GM12878 (cell line): Measurements from ENCODE around the gene GABRQ. TPM values are rescaled to one million over a fixed set of nuclear protein-coding genes. Genes with fewer than 3 reads are reported as not detected.

Experiments used
- polyA plus RNA-seq, 11 experiments: library from polyadenylated mRNA; depleted of rRNA in 4 of 11; unstranded in 6 of 11; stranded (reverse) in 5 of 11; fragments of >200 nt; fragmentation: Nextera tagmentation in 4 of 11; fragmentation: Illumina TruSeq in 1 of 11; extraction: Ambion mirVana in 4 of 11; extraction: Trizol in 1 of 11; gene quantifications; 1 replicate in 1 of 11; 2 replicates in 10 of 11; pipeline versions ENCODE4 v1.2.1 to v1.2.3, GENCODE V29; 2011 to 2016; ENCODE audit warnings: inconsistent platforms in 2 of 11, missing spikeins in 2 of 11, low read depth in 1 of 11
- total RNA-seq, 4 experiments: library from RNA; depleted of rRNA in 3 of 4; stranded (reverse); fragments of >200 nt in 3 of 4; fragmentation: Illumina TruSeq in 1 of 4; extraction: Trizol in 1 of 4; gene quantifications; 2 replicates each; pipeline versions ENCODE4 v1.2.1 to v1.2.3, GENCODE V29; 2013 to 2021

GABRQ gene
- total and polyA plus RNA-seq, 10 of the 15 experiments (the other 5 are each of a cell fraction or from before 2014, with no cell fraction given), result 0.04 TPM; not detected in 9

Other genes with a start within 250 kb of the GABRQ start
Only the 7 nearest of the 11 such genes appear.
- not detected in 2 replicates for gene MAGEA3, start 60.9 kb downstream of the GABRQ start, total RNA-seq (2014; rRNA removed)
- not detected in 2 replicates for gene MAGEA3, start 60.9 kb downstream of the GABRQ start, total RNA-seq (2014; rRNA removed; fragmentation: Illumina TruSeq; extraction: Trizol)
- gene MAGEA3, start 60.9 kb downstream of the GABRQ start, total RNA-seq (2021), result not detected in 2 replicates
- gene MAGEA3, start 60.9 kb downstream of the GABRQ start, polyA plus RNA-seq (2011; rRNA removed), result 1.4 TPM in 2 replicates
- not detected in 2 replicates for gene MAGEA3, start 60.9 kb downstream of the GABRQ start, polyA plus RNA-seq (2014; fragmentation: Illumina TruSeq; extraction: Trizol)
- gene MAGEA3, start 60.9 kb downstream of the GABRQ start, polyA plus RNA-seq (2014; fragmentation: Nextera tagmentation; extraction: Ambion mirVana), result not detected
- not detected in 2 replicates for gene MAGEA3, start 60.9 kb downstream of the GABRQ start, polyA plus RNA-seq (2014; rRNA removed)
- gene MAGEA3, start 60.9 kb downstream of the GABRQ start, polyA plus RNA-seq (2016; fragmentation: Nextera tagmentation; extraction: Ambion mirVana), result not detected
- 0.22 and 0.34 TPM in 2 replicates for gene CSAG2, start 71.4 kb downstream of the GABRQ start, total RNA-seq (2014; rRNA removed)
- gene CSAG2, start 71.4 kb downstream of the GABRQ start, total RNA-seq (2014; rRNA removed; fragmentation: Illumina TruSeq; extraction: Trizol), result not detected in 2 replicates
- gene CSAG2, start 71.4 kb downstream of the GABRQ start, total RNA-seq (2021), result not detected in 2 replicates
- gene CSAG2, start 71.4 kb downstream of the GABRQ start, polyA plus RNA-seq (2011; rRNA removed), result 0.83 TPM in 1 of 2 replicates, not detected in the other
- 0.46 TPM in 1 of 2 replicates, not detected in the other for gene CSAG2, start 71.4 kb downstream of the GABRQ start, polyA plus RNA-seq (2014; fragmentation: Illumina TruSeq; extraction: Trizol)
- gene CSAG2, start 71.4 kb downstream of the GABRQ start, polyA plus RNA-seq (2014; fragmentation: Nextera tagmentation; extraction: Ambion mirVana), result under 1 TPM; 0.48 to 0.58 TPM
- 0.14 TPM in 1 of 2 replicates, not detected in the other for gene CSAG2, start 71.4 kb downstream of the GABRQ start, polyA plus RNA-seq (2014; rRNA removed)
- under 1 TPM in 1 of 2 experiments, not detected in 1; 0.40 TPM for gene CSAG2, start 71.4 kb downstream of the GABRQ start, polyA plus RNA-seq (2016; fragmentation: Nextera tagmentation; extraction: Ambion mirVana)
- not detected in 2 replicates for gene MAGEA2B, start 76.7 kb downstream of the GABRQ start, total RNA-seq (2014; rRNA removed)
- gene MAGEA2B, start 76.7 kb downstream of the GABRQ start, total RNA-seq (2014; rRNA removed; fragmentation: Illumina TruSeq; extraction: Trizol), result not detected in 2 replicates
- not detected in 2 replicates for gene MAGEA2B, start 76.7 kb downstream of the GABRQ start, total RNA-seq (2021)
- gene MAGEA2B, start 76.7 kb downstream of the GABRQ start, polyA plus RNA-seq (2011; rRNA removed), result not detected in 2 replicates
- gene MAGEA2B, start 76.7 kb downstream of the GABRQ start, polyA plus RNA-seq (2014; fragmentation: Illumina TruSeq; extraction: Trizol), result not detected in 2 replicates
- not detected for gene MAGEA2B, start 76.7 kb downstream of the GABRQ start, polyA plus RNA-seq (2014; fragmentation: Nextera tagmentation; extraction: Ambion mirVana)
- not detected in 2 replicates for gene MAGEA2B, start 76.7 kb downstream of the GABRQ start, polyA plus RNA-seq (2014; rRNA removed)
- not detected for gene MAGEA2B, start 76.7 kb downstream of the GABRQ start, polyA plus RNA-seq (2016; fragmentation: Nextera tagmentation; extraction: Ambion mirVana)
- not detected in 2 replicates for gene CSAG1, start 95.8 kb downstream of the GABRQ start, total RNA-seq (2014; rRNA removed)
- not detected in 2 replicates for gene CSAG1, start 95.8 kb downstream of the GABRQ start, total RNA-seq (2014; rRNA removed; fragmentation: Illumina TruSeq; extraction: Trizol)
- not detected in 2 replicates for gene CSAG1, start 95.8 kb downstream of the GABRQ start, total RNA-seq (2021)
- 1.3 and 1.6 TPM in 2 replicates for gene CSAG1, start 95.8 kb downstream of the GABRQ start, polyA plus RNA-seq (2011; rRNA removed)
- not detected in 2 replicates for gene CSAG1, start 95.8 kb downstream of the GABRQ start, polyA plus RNA-seq (2014; fragmentation: Illumina TruSeq; extraction: Trizol)
- gene CSAG1, start 95.8 kb downstream of the GABRQ start, polyA plus RNA-seq (2014; fragmentation: Nextera tagmentation; extraction: Ambion mirVana), result not detected
- not detected in 2 replicates for gene CSAG1, start 95.8 kb downstream of the GABRQ start, polyA plus RNA-seq (2014; rRNA removed)
- not detected for gene CSAG1, start 95.8 kb downstream of the GABRQ start, polyA plus RNA-seq (2016; fragmentation: Nextera tagmentation; extraction: Ambion mirVana)
- gene MAGEA12, start 95.9 kb downstream of the GABRQ start, total RNA-seq (2014; rRNA removed), result not detected in 2 replicates
- not detected in 2 replicates for gene MAGEA12, start 95.9 kb downstream of the GABRQ start, total RNA-seq (2014; rRNA removed; fragmentation: Illumina TruSeq; extraction: Trizol)
- gene MAGEA12, start 95.9 kb downstream of the GABRQ start, total RNA-seq (2021), result not detected in 2 replicates
- 0.73 and 1.3 TPM in 2 replicates for gene MAGEA12, start 95.9 kb downstream of the GABRQ start, polyA plus RNA-seq (2011; rRNA removed)
- not detected in 2 replicates for gene MAGEA12, start 95.9 kb downstream of the GABRQ start, polyA plus RNA-seq (2014; fragmentation: Illumina TruSeq; extraction: Trizol)
- gene MAGEA12, start 95.9 kb downstream of the GABRQ start, polyA plus RNA-seq (2014; fragmentation: Nextera tagmentation; extraction: Ambion mirVana), result not detected
- gene MAGEA12, start 95.9 kb downstream of the GABRQ start, polyA plus RNA-seq (2014; rRNA removed), result not detected in 2 replicates
- gene MAGEA12, start 95.9 kb downstream of the GABRQ start, polyA plus RNA-seq (2016; fragmentation: Nextera tagmentation; extraction: Ambion mirVana), result not detected
- gene MAGEA2, start 115.9 kb downstream of the GABRQ start, total RNA-seq (2014; rRNA removed), result not detected in 2 replicates
- gene MAGEA2, start 115.9 kb downstream of the GABRQ start, total RNA-seq (2014; rRNA removed; fragmentation: Illumina TruSeq; extraction: Trizol), result not detected in 2 replicates
- gene MAGEA2, start 115.9 kb downstream of the GABRQ start, total RNA-seq (2021), result not detected in 2 replicates
- 0.04 and 0.09 TPM in 2 replicates for gene MAGEA2, start 115.9 kb downstream of the GABRQ start, polyA plus RNA-seq (2011; rRNA removed)
- gene MAGEA2, start 115.9 kb downstream of the GABRQ start, polyA plus RNA-seq (2014; fragmentation: Illumina TruSeq; extraction: Trizol), result not detected in 2 replicates
- not detected for gene MAGEA2, start 115.9 kb downstream of the GABRQ start, polyA plus RNA-seq (2014; fragmentation: Nextera tagmentation; extraction: Ambion mirVana)
- gene MAGEA2, start 115.9 kb downstream of the GABRQ start, polyA plus RNA-seq (2014; rRNA removed), result 0.13 TPM in 1 of 2 replicates, not detected in the other
- gene MAGEA2, start 115.9 kb downstream of the GABRQ start, polyA plus RNA-seq (2016; fragmentation: Nextera tagmentation; extraction: Ambion mirVana), result not detected
- gene CSAG3, start 121.3 kb downstream of the GABRQ start, total RNA-seq (2014; rRNA removed), result 0.34 TPM in 1 of 2 replicates, not detected in the other
- 0.23 TPM in 1 of 2 replicates, not detected in the other for gene CSAG3, start 121.3 kb downstream of the GABRQ start, total RNA-seq (2014; rRNA removed; fragmentation: Illumina TruSeq; extraction: Trizol)
- not detected in 2 replicates for gene CSAG3, start 121.3 kb downstream of the GABRQ start, total RNA-seq (2021)
- gene CSAG3, start 121.3 kb downstream of the GABRQ start, polyA plus RNA-seq (2011; rRNA removed), result 1.2 and 1.9 TPM in 2 replicates
- gene CSAG3, start 121.3 kb downstream of the GABRQ start, polyA plus RNA-seq (2014; fragmentation: Illumina TruSeq; extraction: Trizol), result 1.2 TPM in 1 of 2 replicates, not detected in the other
- under 1 TPM; 0.33 to 0.68 TPM for gene CSAG3, start 121.3 kb downstream of the GABRQ start, polyA plus RNA-seq (2014; fragmentation: Nextera tagmentation; extraction: Ambion mirVana)
- 0.14 and 0.67 TPM in 2 replicates for gene CSAG3, start 121.3 kb downstream of the GABRQ start, polyA plus RNA-seq (2014; rRNA removed)
- under 1 TPM; 0.40 to 0.96 TPM for gene CSAG3, start 121.3 kb downstream of the GABRQ start, polyA plus RNA-seq (2016; fragmentation: Nextera tagmentation; extraction: Ambion mirVana)